ENCODE data around the gene SS18L1. TPM values are rescaled to one million over a fixed set of nuclear protein-coding genes. Genes with fewer than 3 reads are reported as not detected.

Gene SS18L1
- total RNA-seq, 1 experiment from 2014 or later, result 29.0 TPM

DNA sequence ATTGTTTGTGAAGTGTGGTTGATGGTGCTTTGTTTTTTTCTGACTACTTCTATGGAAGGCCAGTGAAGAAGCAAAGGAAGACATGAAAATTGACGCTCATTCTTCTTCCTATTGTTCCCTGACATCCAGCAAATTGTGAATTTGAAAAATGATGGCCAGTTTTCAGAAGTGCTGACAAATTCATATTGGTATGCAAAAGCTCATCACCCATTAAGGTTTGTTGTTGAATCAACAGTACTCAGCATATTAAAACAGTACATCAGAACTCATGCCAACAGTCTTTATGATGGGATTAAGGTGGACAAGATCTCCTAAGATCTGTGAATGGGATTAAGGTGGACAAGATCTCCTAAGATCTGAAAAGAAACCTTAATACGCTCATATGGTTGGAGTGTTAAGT lies 38.2 kb downstream of the SS18L1 start:
- no peaks in the 10 kb centered on the region for H3K27me3 ChIP-seq (ENCODE audit: insufficient read depth, low read depth)
- no peak for TF ChIP-seq EZH2 (IDR thresholded peaks at IDR 0.05; ENCODE audit: low read depth)
- TF ChIP-seq, protein P1, sequence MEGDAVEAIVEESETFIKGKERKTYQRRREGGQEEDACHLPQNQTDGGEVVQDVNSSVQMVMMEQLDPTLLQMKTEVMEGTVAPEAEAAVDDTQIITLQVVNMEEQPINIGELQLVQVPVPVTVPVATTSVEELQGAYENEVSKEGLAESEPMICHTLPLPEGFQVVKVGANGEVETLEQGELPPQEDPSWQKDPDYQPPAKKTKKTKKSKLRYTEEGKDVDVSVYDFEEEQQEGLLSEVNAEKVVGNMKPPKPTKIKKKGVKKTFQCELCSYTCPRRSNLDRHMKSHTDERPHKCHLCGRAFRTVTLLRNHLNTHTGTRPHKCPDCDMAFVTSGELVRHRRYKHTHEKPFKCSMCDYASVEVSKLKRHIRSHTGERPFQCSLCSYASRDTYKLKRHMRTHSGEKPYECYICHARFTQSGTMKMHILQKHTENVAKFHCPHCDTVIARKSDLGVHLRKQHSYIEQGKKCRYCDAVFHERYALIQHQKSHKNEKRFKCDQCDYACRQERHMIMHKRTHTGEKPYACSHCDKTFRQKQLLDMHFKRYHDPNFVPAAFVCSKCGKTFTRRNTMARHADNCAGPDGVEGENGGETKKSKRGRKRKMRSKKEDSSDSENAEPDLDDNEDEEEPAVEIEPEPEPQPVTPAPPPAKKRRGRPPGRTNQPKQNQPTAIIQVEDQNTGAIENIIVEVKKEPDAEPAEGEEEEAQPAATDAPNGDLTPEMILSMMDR (conservative IDR thresholded peaks at IDR 0.05), result no peak
- H3K4me1 ChIP-seq (replicated peaks; ENCODE audit: insufficient read depth), result peaks cover 20% of the 10 kb centered on the region
- BruUV-seq (replicated peaks), result no TSS peak
- peak overlapping the region; percentile 58; the same call in 1 of the 2 replicates for H3K27ac ChIP-seq
- H3K4me2 ChIP-seq, result peak overlapping the region; percentile 88
- peak overlapping the region; percentile 81 for H3K4me3 ChIP-seq
- no peak for DNase-seq
- ChIA-PET CTCF (no interaction called here), POLR2A (ENCODE audit: unreplicated experiment) (no interaction called here)
- H3K9me3 ChIP-seq (ENCODE audit: insufficient read depth, low read depth), result no peaks in the 10 kb centered on the region
- peaks cover 32% of the 10 kb centered on the region; the same call in 1 of the 2 replicates for H3F3A ChIP-seq (ENCODE audit: insufficient read depth, low read depth)
- no peaks in the 10 kb centered on the region for H3K9me2 ChIP-seq (ENCODE audit: insufficient read depth)
- intact Hi-C loops (cut with micrococcal nuclease; ENCODE audit: unreplicated experiment), result loop anchor here (1.0 to 2.0 kb wide), 2 partner anchors 39 to 57 kb away; partner anchors contain the start of genes OSBPL2, PSMA7 and SS18L1
- peak overlapping the region; percentile 80; the same call in 1 of the 2 replicates for H2AFZ ChIP-seq
- H3K36me3 ChIP-seq (ENCODE audit: low read depth), result 0 out of 2 replicates have a peak, but pooled peaks cover 7% of the 10 kb centered on the region
- H4K20me1 ChIP-seq (ENCODE audit: insufficient read depth), result no peaks in the 10 kb centered on the region
- peaks cover 46% of the 10 kb centered on the region for H3K79me2 ChIP-seq (ENCODE audit: low read depth)

DNA sequence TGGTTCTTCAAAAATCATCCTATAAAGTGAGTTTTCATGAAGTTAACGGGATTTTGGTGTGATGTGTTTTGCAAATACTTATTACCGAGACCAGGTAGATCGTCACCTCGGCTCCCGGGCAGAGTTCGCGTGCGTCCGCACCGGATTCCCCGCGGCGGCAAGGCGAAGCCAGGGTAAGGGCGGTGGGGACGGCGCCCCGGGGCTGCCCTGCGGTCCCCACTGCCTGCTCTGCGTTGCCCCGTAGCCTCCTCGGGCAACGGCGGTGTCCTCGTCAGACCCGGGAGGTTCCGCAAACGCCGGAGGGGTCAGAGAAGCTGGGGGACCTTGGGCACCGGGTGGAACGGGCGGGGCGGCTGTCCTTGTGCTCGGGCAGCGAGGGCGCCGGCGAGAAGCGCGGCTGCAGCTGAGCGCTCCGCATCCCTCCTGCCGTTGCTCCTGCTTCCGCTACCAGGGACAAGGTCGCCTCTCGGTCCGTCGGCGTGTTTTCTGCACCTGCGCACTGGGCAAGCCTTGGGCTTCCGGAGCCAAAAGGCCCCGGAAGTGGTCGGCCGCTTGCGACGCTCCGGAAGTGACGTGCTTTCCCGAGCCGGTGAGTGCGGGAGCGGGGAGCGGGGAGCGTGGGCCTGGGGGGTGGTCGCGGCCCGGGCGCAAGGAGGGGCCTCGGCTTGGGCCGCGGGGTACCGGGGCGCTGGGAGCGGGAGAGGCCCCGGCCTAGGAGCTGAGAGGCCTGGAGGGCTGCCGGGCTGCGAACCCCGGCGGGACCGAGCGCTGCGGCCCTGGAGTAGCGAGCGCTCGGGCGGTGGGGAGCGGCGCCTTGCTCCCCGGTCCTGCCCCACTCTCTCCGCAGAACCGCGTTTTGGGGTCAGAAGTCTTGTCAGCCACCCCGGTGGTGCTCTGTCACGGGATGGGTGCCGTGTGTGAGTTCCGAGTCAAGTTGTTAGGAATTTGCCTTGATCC lies 39.2 kb downstream of the SS18L1 start, which contains the start of gene MTG2:
MTG2 (plus strand) TSS at position 560 of the 957 bp plus-strand sequence. CDS start 10,393 bp downstream, outside the sequence.
- Histone ChIP-seq H2AFZ (peak within 1 kb of the TSS; percentile 80), H3F3A (ENCODE audit: insufficient read depth, low read depth) (peaks cover 32% of the 10 kb centered on the region; the same call in 1 of the 2 replicates), H3K4me1 (replicated peaks; ENCODE audit: insufficient read depth) (peaks cover 20% of the 10 kb centered on the region), H4K20me1 (ENCODE audit: insufficient read depth) (peaks cover 9% of the 10 kb centered on the region; the same call in 1 of the 2 replicates), H3K9me3 (ENCODE audit: insufficient read depth, low read depth) (no peaks in the 10 kb centered on the region), H3K36me3 (ENCODE audit: low read depth) (0 out of 2 replicates have a peak, but pooled peaks cover 7% of the 10 kb centered on the region), H3K27ac (peak within 1 kb of the TSS; percentile 58), H3K4me2 (peak within 1 kb of the TSS; percentile 88), H3K27me3 (ENCODE audit: insufficient read depth, low read depth) (no peaks in the 10 kb centered on the region), H3K79me2 (ENCODE audit: low read depth) (peaks cover 56% of the 10 kb centered on the region), H3K4me3 (peak within 1 kb of the TSS; percentile 81), H3K9me2 (ENCODE audit: insufficient read depth) (no peaks in the 10 kb centered on the region)
- ChIA-PET CTCF (no interaction called here), POLR2A (ENCODE audit: unreplicated experiment) (interaction anchor here (0.6 kb wide), 1 partner anchor 117 kb away, joined by 8 read pairs; no protein-coding TSS in a partner anchor)
- TSS peak; percentile 89 for BruUV-seq (replicated peaks)
- intact Hi-C loops (cut with micrococcal nuclease; ENCODE audit: unreplicated experiment), result loop anchor here (1.0 to 2.0 kb wide), 2 partner anchors 39 to 56 kb away; partner anchors contain the start of genes OSBPL2, PSMA7 and SS18L1
- peak; percentile 92 to 93 for DNase-seq
- no peak for TF ChIP-seq EZH2 (IDR thresholded peaks at IDR 0.05; ENCODE audit: low read depth)
- TF ChIP-seq, protein P1 (conservative IDR thresholded peaks at IDR 0.05), result no peak

DNA sequence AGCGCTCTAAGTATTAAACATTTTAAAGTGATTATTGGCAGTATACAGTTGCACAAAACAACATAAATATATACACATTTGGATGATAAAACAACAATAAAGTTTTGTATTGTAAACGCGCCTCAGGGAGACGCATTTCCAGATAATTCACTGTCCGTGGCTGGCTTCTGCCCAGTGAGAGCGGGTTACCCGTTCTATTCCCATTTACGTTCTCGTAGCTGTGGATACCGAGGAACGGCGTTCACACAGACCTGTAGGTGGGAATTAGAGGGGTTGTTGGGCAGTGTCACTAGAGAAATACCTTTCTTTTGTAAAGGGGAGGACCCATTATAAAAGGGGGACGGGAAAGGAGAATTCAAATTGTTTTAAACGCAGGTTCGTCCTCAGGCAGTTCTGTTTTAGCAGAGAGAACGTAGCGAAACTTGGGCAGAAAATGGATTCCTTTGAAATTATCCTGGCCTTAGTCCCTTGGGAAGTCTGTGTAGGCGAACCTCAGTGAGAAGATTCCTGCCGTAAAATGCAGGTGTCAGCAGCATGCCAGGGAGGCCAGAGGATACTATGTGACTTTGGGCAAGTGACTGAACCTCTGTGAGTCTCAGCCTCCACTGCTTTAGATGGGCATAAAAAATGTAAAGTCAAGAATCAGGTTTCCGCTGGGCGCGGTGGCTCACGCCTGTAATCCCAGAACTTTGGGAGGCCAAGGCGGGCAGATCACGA lies 40.0 kb downstream of the SS18L1 start:
- Histone ChIP-seq H3K27ac (peak overlapping the region; percentile 58), H3K9me3 (ENCODE audit: insufficient read depth, low read depth) (no peaks in the 10 kb centered on the region), H3K9me2 (ENCODE audit: insufficient read depth) (no peaks in the 10 kb centered on the region), H3F3A (ENCODE audit: insufficient read depth, low read depth) (peaks cover 32% of the 10 kb centered on the region; the same call in 1 of the 2 replicates), H3K36me3 (ENCODE audit: low read depth) (peaks cover 7% of the 10 kb centered on the region; the same call in 1 of the 2 replicates), H4K20me1 (ENCODE audit: insufficient read depth) (peaks cover 10% of the 10 kb centered on the region; the same call in 1 of the 2 replicates), H3K79me2 (ENCODE audit: low read depth) (peaks cover 64% of the 10 kb centered on the region), H3K27me3 (ENCODE audit: insufficient read depth, low read depth) (no peaks in the 10 kb centered on the region), H3K4me3 (peak overlapping the region; percentile 81), H3K4me1 (replicated peaks; ENCODE audit: insufficient read depth) (peaks cover 20% of the 10 kb centered on the region), H3K4me2 (peak overlapping the region; percentile 88), H2AFZ (peak overlapping the region; percentile 80)
- intact Hi-C loops (cut with micrococcal nuclease; ENCODE audit: unreplicated experiment), result loop anchor here (2.0 kb wide), 1 partner anchor 55 kb away; the partner anchor contains the start of gene OSBPL2
- CTCF ChIA-PET, result no interaction called here
- TF ChIP-seq, protein P1 (conservative IDR thresholded peaks at IDR 0.05), result no peak
- TF ChIP-seq EZH2 (IDR thresholded peaks at IDR 0.05; ENCODE audit: low read depth), result no peak
- DNase-seq, result no peak
- BruUV-seq (replicated peaks), result TSS peak; percentile 72
- POLR2A ChIA-PET (ENCODE audit: unreplicated experiment), result interaction anchor here (0.6 kb wide), 1 partner anchor 118 kb away, joined by 8 read pairs; no protein-coding TSS in a partner anchor
